Mucosa of descending colon (tissue), 3 donors: ENCODE results near the gene ABCG5. TPM values are rescaled to one million over a fixed set of nuclear protein-coding genes. Genes with fewer than 3 reads are reported as not detected.

Experiments
- ATAC-seq: fragments of 200-7000 bp; cut with Tn5 transposase; one replicate; pipeline ENCODE4 v1.9.1; 2020; ENCODE audit warnings: mild to moderate bottlenecking, moderate library complexity
- DNase-seq, 3 donors: peaks; one replicate each; pipeline ENCODE4 v3.0.0-alpha.2; 2020
- H3K36me3 ChIP-seq: fragments of 200-600 bp; one replicate; pipeline ENCODE4 v1.8.0; 2021; ENCODE audit warnings: low read depth, mild to moderate bottlenecking
- H3K4me1 ChIP-seq: fragments of 200-600 bp; one replicate; pipeline ENCODE4 v1.8.0; 2021; ENCODE audit warnings: low read depth, mild to moderate bottlenecking
- H3K4me3 ChIP-seq: fragments of 200-600 bp; one replicate; pipeline ENCODE4 v1.8.0; 2021; ENCODE audit warnings: mild to moderate bottlenecking
- H3K9me3 ChIP-seq: fragments of 200-600 bp; one replicate; pipeline ENCODE4 v1.8.0; 2021; ENCODE audit warnings: mild to moderate bottlenecking
- CTCF ChIP-seq: fragments of 200-600 bp; IDR thresholded peaks from one replicate; pipeline ENCODE4 v1.8.0; 2022; ENCODE audit warnings: antibody characterized with exemption, mild to moderate bottlenecking
- intact Hi-C, 2 donors: fragments of 100-400 bp; cut with DNase I in 1 of 2; cut with micrococcal nuclease in 1 of 2; formaldehyde crosslinking; loops; one replicate each; pipeline versions ENCODE4 v1.11.0 to v1.11.1; 2022; cut with DNase I, micrococcal nuclease
- total RNA-seq, 3 donors: library from RNA; stranded (reverse); fragmentation: NEBNext Ultra II Directional in 2 of 3; extraction: Animal tissue kit (Norgen Biotek cat#: 25700) in 2 of 3; gene quantifications; one replicate each; pipeline versions ENCODE4 v1.2.1 to v1.2.4, GENCODE V29; 2021 to 2023
- donor health status: DM: no; HTN: no; CAD: no; lungs with moderate emphysema.
- donor health status: DM: no; HTN: no; CAD: no.
- donor health status: DM: no; HTN: yes; CAD: no.

Gene ABCG5
- total RNA-seq, 3 donors from 2014 or later: 0.22 TPM; not detected in 2

GRCh38 chr2:43824951-43825493 lies 13.6 kb downstream of the ABCG5 start:
- ATAC-seq: no peak
- H3K4me1 ChIP-seq: peaks cover 2% of the 10 kb centered on the region
- intact Hi-C loops: no loop called here

GRCh38 chr2:43824512-43824911 lies 14.1 kb downstream of the ABCG5 start:
- intact Hi-C loops: no loop called here
- no peaks in the 10 kb centered on the region for H3K36me3 ChIP-seq
- H3K4me3 ChIP-seq: no peak overlapping the region
- DNase-seq (no peak), ATAC-seq (no peak)
- H3K4me1 ChIP-seq: peaks cover 5% of the 10 kb centered on the region
- H3K9me3 ChIP-seq: no peaks in the 10 kb centered on the region
- no peak for TF ChIP-seq CTCF

More at GRCh38 chr2:43824951-43825493, 13.6 kb downstream of the ABCG5 start:
- DNase-seq: no peak
- H3K36me3 ChIP-seq: no peaks in the 10 kb centered on the region
- H3K4me3 ChIP-seq: no peak overlapping the region
- no peak for TF ChIP-seq CTCF
- no peaks in the 10 kb centered on the region for H3K9me3 ChIP-seq

GRCh38 chr2:43823751-43824150 lies 14.9 kb downstream of the ABCG5 start:
- H3K4me1 ChIP-seq: peaks cover 11% of the 10 kb centered on the region
- TF ChIP-seq CTCF: no peak
- intact Hi-C loops: no loop called here
- DNase-seq (no peak), ATAC-seq (no peak)
- no peak overlapping the region for H3K4me3 ChIP-seq
- H3K9me3 ChIP-seq: no peaks in the 10 kb centered on the region
- no peaks in the 10 kb centered on the region for H3K36me3 ChIP-seq

- no peak for TF ChIP-seq CTCF
- Histone ChIP-seq H3K4me3 (no peak overlapping the region), H3K9me3 (no peaks in the 10 kb centered on the region), H3K36me3 (no peaks in the 10 kb centered on the region), H3K4me1 (peaks cover 11% of the 10 kb centered on the region)
- ATAC-seq (no peak), DNase-seq (no peak)
- intact Hi-C loops: no loop called here
These were observed 15.8 kb downstream of the ABCG5 start for GRCh38 chr2:43822839-43823238.

- DNase-seq: peak in 1 of 3 donors; percentile 31
- intact Hi-C loops: no loop called here
These were observed 19.0 kb downstream of the ABCG5 start for GRCh38 chr2:43819491-43820163.

More at GRCh38 chr2:43819491-43820163, 19.0 kb downstream of the ABCG5 start:
- Histone ChIP-seq H3K4me1 (peaks cover 11% of the 10 kb centered on the region), H3K36me3 (no peaks in the 10 kb centered on the region), H3K9me3 (no peaks in the 10 kb centered on the region), H3K4me3 (no peak overlapping the region)
- ATAC-seq: peak; percentile 84
- TF ChIP-seq CTCF: no peak
